Measurements from ENCODE around the gene ING5. TPM values are rescaled to one million over a fixed set of nuclear protein-coding genes. Genes with fewer than 3 reads are reported as not detected.

Gene ING5
- polyA plus RNA-seq, 1 donor: 21.8 TPM

DNA sequence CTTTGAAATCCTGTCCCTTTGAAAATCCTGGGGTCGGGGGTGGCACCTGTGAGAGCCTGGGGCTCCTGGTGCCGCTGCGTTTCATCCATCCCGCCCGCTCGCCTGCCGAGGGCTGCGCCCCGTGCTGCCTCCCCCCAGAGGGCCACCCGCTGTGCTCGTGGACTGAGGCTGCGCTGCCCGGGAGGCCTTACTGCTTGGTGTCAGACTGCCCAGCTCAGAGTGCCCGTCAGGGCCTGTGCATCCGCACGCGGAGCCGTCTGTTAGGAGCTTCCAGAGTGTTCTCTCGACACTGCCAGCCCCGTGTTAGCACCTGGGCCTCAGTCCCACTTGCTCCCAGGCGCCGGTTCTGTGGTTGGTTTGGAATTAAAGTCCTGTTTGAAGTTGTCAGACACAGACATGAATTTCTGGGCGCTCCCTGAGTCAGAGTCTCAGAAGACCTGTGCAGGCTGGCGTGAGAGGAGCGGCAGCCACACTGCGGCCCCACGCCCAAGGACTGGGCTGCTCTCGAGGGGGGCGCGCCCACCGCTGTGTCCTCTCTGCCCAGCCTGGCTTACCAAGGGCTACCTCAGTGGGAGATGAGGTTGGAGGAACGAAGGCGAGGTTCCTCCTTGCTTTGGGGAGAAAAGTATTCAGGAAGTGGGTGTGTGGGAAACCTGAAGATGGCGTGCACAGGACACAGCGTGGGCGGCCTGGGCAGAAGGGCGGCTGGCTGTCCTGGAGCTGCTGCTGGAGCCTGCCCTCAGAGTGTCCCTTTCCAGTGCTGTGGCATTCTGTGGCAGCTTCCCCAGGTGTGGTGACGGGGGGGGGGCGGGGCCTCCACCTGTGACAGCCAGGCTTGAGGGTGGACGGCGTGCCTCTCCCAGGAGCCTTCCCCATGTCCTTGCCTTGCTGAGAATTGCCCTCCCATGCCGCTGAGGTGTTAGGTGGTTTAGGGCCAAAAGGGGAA lies 29.3 kb upstream of the ING5 start:
- DNase-seq: no peak

DNA sequence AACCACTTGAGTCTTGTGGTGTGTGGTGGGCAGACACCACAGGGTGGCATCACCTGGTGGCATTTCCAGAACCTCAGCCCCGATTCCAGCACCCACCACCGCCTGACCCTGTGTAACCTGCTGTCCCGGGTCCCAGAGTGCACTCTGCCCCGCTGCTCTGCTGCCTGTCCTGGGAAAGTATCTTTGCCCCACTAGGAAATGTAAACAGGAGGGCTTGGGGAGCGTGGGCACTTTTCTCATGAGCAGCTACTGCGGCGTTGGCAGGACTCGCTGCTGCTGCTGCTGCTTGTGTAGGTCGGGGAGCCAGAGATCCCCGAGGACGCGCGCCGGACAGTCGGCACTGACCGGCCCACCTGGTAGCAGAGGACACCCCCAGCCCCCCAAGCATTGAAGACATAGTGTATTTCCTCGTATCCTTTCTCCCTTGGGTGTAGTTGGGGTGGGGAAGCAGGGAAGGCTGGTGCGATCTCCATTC lies 28.6 kb upstream of the ING5 start:
- DNase-seq: no peak

DNA sequence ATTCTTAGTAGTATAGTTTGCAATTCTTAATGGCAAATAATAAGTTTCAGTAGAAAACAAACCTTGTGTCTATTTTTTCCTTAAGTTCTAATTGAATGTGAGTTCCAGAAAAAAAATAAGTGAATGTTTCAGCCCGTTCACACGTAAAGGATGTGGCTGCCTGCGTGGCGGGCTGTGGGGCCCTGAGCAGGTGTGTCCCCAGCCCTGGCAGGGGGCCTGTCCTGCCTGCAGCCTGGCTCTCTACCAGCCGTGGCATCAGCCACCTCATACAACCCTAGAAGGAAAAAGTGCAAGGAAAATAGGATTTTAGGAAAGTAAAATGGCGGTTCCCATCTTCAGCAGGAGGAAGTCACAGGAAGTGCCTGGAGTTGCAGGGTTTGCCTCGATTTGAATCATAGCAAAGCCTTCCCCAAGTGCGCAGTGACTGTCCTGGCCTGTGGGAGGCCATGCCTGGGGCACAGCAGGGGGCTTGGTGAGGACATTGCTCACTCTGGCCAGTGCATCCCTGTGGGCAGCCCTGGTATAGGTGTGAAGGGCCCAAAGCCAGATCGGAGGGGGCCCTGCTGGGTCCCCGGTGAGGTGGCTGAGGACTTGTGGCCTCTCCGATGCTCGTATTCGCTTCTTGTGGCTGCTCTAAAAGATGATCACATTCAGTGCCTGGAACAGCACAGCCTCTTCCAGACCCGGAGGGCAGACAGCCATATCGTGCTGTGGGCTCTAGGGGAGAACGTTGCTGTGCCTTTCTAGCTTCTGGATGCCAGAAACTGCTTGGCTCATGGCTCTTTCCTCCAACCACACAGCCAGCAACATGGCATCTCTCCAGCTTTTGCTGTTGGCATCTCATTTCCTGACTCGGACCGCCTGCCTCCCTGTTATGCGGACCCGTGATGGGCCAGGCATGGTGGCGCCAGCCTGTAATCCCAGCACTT lies 27.8 kb upstream of the ING5 start:
- no peak for DNase-seq

DNA sequence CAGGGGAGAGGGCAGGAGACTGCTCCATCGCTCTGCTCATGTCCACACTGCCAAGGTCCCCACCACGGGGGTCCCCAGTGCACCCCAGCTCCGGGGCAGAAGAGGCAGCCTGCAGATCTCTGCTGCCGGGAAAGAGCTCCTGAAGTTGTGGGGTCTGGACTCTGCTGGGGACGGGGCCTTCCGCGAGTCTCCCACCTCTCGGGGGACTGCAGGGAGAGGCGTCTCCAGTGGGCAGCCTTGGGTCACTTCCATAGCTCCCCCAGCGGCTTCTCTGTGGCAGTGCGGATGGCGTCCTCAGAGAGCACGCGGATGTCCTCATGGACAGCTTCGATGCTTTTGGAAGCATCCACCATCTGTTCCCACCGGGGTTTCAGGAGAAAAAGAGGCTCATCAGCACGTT lies 26.0 kb upstream of the ING5 start:
- DNase-seq: no peak

DNA sequence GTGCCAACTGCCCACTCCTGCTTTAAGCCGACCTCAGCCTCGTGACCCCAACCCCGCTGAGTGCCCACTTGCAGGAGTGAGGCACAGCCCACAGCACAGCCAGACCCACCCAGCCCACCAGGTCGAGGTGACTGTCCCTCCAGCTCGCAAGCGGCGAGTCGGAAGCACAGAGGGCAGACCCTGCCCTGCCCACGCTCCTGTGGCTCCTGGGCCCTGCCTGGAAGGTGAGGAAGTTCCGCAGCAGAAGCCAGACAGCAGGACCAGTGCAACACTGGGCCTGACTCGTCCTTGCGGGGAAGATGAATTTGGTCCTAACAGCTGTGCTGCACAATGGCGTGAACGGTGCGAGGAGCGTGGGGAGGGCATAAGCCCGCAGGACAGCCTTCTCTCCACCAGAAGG lies 25.2 kb upstream of the ING5 start:
- no peak for DNase-seq

DNA sequence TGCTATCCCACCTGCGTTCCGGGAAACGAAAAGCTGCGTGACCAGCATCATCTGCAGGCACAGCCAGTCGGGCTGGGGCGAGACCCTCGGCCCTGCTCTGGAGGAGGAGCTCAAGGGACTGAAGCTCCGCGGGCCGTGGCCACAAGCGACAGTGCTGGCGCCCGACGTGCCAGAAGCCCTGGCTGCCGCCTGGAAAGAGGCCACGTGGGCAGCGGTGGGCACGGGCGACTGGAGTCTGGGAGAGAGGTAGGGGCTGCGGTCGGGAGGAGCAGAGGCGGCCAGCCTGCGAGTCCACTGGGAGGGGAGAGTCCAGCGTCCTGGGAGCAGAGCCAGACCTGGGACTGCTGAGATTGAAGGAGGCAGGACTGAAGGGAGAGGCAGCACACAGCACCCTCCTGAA lies 24.4 kb upstream of the ING5 start:
- no peak for DNase-seq

DNA sequence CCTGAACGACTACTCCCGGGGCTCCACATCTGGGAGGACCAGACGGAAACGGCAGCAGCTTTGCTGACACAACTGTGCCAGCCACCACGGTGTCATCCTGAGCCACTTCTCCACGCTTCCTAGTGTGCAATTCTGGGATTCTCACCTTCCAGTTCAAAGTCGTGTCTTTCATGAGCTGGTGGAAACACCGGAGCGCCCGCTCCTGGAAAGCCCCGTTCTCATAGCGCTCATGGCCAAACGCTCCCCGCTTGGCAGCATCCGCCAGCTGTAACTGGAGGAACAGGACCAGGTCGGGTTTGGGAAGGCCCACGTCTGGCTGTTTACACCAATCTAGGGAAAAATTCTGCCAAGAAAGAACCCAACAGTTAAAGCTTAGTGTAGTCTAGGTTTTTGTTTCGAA lies 23.5 kb upstream of the ING5 start:
- no peak for DNase-seq

DNA sequence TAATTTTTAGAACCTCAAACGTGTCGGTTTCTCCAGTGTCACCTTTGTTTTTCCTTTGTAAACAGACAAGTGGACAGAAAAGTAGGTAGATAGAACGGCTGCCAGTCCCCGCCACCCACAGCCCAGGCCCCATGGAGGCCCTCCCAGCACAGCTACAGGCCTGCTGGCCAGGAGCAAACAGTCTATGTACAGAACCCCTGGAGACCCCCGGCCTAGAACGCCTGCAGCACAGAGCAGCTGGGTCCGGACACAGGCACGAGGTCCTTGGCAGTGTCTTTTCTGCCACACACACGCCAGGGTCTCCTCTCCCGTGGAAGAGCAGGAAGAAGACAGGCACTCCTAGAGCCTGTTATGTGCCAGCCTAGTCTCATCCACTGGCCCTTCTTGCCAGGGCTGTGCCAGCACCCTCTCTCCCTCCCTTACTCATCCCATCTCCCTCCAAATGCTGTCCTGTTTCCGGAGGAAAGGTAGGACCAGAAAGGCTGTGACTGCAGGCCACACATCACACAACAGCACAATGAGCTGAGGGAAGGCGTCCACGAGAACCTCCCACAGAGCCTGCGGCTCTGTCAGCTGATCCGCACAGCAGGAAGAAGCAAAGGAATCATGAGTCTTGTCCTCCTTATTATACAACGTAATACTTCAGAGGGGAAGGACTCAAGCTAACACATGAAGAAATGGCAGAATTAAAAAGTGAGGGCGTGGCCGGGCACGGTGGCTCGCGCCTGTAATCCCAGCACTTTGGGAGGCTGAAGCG lies 22.9 kb upstream of the ING5 start:
- DNase-seq: no peak

DNA sequence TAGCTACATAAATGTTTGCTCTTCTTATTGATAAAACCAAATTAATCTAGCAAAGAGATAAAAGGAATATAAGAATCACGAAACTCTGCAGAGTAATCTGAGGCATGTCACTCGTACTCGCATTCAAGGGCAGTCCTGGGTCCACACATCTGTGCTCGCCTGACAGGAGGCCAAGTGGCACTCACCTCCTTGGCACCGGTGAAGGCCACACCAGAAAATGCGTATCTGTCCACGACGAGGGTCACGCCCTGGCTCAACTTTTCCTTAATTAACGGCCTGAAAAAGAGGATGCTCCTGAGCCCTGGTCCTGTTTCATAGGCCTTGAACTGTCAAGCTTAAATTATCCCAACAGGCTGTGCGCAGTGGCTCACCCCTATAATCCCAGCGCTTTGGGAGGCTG lies 21.8 kb upstream of the ING5 start:
- no peak for DNase-seq

DNA sequence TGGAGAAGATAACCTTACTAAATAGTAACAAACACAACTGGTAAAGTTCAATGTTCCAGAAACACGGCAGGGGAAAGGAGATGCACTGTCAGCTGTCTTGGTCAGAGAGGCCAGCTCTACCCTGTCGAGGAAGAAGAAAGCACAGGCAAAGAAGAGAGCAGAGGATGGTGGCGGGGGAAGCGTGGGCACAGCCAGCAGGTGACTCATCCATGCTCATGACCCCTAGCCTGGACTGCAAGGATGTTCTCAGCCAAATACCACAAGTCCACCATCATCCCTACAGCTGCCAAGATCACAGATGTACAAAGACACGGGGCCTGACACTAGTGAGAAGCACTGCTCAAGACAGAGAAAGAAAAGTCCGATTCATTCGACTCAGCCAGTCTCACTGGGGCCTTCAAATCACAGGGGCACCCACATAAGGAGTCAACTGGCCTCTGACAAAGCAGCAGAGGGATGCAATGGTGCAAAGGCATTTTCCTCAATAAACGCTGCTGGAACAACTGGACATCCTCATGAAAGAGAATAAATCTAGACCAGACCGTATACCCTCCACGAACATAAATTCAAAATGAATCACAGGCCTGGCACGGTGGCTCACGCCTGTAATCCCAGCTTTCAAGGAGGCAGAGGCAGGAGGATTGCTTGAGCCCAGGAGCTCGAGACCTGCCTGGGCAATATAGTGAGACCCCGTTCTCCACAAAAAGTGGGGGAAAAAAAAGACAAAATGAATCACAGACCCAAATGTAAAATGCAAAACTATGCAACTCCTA lies 20.8 kb upstream of the ING5 start:
- no peak for DNase-seq

DNA sequence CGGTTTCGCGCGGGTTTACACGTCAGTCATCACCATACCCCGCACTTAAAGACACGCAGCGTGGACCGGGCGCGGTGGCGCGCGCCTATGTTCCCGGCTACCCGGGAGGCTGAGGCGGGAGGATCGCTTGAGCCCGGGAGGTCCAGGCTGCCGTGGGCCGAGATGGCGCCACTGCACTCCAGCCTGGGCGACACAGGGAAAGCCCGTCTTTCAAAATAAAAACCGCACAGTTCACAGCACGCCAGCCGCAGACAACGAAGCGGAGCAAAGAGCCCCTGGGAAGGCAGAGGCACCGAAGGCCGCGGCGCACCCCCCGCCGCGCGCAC lies 15.6 kb upstream of the ING5 start:
- DNase-seq: no peak

DNA sequence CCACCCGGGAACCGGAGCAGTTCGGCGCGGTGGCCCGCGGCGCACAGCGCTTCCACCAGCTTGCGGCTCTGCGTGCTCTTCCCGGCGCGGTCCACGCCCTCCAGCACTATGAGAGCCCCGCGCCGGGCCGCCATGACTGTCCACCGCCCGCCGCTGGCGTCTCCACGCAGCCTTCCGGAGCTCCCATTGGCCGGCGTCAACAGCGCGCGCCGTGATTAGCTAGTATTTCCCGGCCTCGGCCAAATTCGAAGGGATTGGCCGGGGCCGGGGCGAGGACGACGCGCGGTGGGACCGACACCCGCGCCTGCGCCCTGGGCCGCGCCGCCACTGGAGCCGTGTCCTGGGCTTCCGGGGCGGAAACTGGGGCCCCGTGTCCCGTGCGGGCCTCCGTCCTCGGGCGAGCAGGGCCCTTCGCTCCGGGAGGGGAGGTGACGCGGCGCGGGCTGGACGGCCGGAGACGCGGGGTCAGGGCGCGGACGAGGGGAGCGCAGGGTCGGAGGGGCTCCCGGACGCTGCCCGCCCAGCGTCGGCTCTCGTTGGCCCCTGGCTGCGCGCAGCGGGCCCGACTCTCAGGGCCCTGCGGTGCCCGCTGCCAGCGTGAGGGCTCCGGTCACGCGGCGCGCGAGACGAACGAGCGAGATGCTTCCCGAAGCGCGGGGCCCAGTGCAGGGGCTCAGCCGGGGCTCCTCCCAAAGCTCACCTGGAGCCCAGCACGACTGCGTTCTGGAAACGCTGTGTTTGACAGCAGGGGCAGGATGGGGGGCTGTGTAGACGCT lies 15.0 kb upstream of the ING5 start, which contains the start of gene DTYMK:
Gene DTYMK (minus strand): TSS at position 166 of the 776 bp plus-strand sequence. CDS start 32 bp downstream, at position 134.
- peak; percentile 98 for DNase-seq

DNA sequence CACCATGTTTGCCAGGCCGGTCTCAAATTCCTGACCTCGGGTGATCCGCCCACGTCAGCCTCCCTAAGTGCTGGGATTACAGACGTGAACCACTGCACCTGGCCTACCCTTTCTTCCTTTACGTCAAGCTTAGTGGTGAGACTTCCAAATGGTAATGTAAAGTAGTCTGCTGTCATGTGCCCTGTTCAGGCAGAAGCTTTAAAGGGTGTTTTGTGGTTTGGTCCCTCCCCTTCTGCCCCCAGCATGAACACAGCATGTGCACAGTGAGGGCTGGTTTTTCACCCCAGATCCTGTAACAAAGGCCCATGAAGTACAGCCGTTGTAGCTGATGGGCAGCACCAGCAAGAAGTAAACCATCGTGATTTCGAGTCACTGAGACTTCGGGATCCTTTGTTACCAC lies 12.5 kb upstream of the ING5 start:
- no peak for DNase-seq

DNA sequence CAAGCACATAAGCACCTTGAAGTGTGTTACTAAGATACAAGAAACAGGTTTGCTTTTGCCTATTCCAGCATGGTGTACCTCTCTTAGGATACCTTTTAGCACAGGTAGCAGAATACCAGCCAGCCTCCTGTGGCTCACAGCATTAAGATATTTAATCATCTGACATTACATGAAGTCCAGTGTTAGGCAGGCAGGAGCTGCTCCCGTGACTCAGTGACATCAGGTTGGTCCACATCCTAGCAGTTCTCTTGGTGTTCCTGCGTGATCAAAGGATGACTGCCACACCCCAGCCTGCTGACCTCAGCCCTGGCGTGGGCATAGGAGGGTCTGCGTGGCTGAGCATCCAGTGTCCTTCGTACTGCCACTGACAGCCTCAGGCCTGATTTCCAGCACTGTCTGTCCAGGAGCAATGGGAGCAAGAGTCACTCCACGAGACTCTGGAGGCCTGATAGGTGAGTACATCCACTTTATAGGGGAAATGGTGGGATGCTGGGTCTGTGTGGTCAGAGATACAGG lies 11.6 kb upstream of the ING5 start:
- no peak for DNase-seq

DNA sequence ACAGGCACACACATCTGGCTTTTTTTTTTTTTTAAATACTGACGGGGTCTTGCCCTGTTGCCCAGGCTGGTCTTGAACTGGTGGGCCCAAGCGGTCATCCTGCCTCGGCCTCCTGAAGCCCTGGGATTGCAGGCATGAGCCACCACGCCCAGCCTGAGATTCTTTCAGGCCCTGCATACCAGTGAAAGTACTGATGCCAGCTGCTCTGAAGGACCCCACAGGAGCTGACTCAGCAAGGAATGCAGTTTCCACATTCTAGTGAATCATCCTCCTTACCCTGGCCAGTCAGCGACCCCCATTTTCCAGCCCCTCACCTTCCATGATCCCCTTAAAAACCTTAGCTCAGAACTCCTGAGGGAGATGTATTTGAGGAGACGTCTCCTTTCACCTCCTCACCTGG lies 9.4 kb upstream of the ING5 start:
- no peak for DNase-seq

DNA sequence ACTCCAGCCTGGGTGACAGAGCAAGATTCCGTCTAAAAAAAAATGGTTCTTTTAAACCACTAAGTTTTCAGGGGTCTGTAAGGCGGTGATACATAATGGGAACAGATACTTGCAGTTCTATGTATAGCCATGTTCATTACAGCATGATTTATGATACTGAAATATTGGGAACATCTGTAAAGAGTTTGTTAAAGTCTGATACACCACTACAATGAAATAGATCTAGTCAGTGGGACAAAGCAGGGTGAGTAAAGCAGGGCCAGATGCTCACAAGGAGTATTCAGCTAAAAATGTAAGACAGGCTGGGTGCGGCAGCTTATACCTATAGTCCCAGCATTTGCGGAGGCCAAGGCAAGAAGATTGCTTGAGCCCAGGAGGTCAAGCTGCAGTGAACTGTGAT lies 6.2 kb upstream of the ING5 start:
- DNase-seq: no peak

DNA sequence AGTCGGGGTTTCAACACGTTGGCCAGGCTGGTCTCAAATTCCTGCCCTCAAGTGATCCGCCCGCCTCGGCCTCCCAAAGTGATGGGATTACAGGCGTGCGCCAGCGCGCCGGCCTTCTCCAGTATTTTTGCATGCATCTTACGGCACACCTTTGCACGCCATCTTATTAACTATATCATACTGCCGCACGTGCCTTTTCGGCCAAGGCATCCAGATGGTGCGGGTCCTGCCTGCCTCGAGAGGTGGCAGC lies 765 bp upstream of the ING5 start:
- DNase-seq: no peak

DNA sequence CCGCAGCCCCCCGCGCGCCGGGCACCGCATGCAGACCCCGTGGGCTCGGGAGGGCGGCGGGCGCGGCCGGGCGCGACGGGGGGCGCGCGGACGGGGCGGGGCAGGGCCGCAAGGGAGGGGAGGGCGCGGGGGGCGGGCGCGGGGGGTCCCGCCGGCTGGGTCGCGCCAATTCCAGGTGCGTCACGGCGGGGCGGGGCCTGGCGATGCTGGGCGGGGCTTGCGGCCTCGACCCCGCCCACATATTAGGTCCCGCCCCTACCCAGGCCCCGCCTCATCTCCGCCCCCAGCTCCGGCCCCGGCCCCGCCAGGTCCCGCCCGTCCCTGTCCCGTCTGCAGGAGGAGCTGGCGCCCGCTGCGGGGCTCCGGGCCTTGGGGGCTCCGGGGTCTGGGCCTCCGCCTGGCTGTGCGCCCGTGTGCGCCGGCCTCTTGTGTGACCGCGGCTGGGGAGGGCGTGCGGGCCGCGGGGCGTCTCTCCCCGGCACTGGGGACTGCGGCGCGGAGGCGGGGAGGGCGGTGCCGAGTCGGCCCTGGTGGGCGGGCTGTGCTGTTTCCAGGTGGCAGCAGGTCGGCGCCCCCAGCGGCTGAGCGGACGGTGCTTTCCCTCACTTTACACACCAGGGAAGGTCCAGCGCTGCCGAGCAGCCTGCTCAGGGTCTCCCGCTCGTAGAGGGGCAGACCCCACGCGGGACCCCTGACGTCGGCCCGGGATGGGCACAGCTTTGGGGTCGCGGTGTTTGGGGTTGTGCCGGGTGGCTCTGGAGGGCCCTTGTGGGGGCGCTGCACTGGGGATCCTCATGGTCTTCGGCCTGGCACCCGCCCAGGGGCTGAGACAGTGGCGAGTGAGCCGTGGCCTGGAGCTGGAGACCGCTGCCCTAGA lies 554 bp downstream of the ING5 start:
- DNase-seq: peak; percentile 83

DNA sequence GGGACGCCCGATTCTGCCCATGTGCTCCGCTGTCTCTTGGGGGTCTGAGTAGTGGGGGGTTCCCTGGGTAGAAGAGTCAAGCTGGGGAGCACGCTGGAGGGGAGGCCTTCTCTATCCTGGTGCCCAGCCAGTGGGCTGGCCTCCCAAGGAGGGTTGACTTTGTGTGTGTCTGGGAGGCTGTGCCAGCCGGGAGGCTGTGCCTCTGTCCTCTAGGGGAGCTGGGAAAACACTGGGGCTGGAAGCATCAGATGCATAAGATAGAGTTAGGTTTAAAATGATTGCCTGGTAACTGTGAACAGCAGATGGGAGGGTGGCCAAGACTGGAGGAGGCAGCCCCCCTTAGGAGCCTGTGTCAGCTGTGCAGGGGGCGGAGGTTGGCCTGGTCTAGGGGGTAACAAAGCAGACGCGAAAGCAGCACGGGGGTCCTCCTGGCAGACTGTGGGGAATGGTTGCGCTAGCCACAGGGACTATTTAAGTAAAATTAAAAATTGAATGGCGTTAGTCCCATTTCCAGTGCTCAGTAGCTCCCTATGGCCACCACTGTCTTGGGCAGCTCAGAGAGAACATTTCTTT lies 1.3 kb downstream of the ING5 start:
- DNase-seq: peak; percentile 21

DNA sequence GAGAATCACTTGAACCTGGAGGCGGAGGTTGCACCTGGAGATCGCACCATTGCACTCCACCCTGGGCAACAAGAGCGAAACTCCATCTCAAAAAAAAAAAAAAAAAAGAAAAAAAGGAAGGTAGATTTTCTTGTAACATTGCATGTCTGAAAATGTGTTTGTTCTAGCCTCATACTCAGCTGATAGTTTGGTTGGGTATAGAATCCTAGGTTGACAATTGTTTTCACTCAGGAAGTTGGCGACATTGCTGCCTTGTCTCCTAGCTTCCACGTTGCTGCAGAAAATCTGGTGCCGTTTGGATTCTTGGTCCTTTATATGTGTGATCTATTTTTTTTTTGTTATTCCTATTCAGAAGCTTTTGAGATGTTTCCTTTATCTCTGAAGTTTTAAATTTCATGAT lies 4.7 kb downstream of the ING5 start:
- DNase-seq: no peak

All from hindlimb muscle (tissue), 1 donor.